Skeletal muscle tissue (tissue), 4 donors: Measurements from ENCODE around the gene BDP1. TPM values are rescaled to one million over a fixed set of nuclear protein-coding genes. Genes with fewer than 3 reads are reported as not detected.
"Not testable (repeated sequence)": the region's sequence is repeated elsewhere in the genome, so short reads cannot be mapped to it uniquely, and the experiment has no call there.

Experiments used
- H3K27ac ChIP-seq: one replicate; pipeline ENCODE4 v1.7.0; 2013; ENCODE audit warnings: mild to moderate bottlenecking, low read depth, low read length, inconsistent platforms
- H3K27me3 ChIP-seq, 3 donors: one replicate each; pipeline ENCODE4 v1.7.0; 2013; ENCODE audit warnings: low read length in 3 of 3; ENCODE audit not compliant: control insufficient read depth in 3 of 3, insufficient read depth in 3 of 3
- H3K36me3 ChIP-seq, 3 donors: one replicate each; pipeline ENCODE4 v1.7.0; 2013; ENCODE audit warnings: low read length in 3 of 3; ENCODE audit not compliant: control insufficient read depth in 3 of 3, insufficient read depth in 3 of 3
- H3K4me1 ChIP-seq, 3 donors: one replicate each; pipeline ENCODE4 v1.7.0; 2013; ENCODE audit warnings: low read length in 3 of 3, mild to moderate bottlenecking in 3 of 3; ENCODE audit not compliant: control insufficient read depth in 3 of 3, insufficient read depth in 3 of 3
- H3K4me3 ChIP-seq, 3 donors: one replicate each; pipeline ENCODE4 v1.7.0; 2013; ENCODE audit warnings: low read length in 3 of 3
- H3K9ac ChIP-seq, 3 donors: one replicate each; pipeline ENCODE4 v1.7.0; 2013; ENCODE audit warnings: low read length in 3 of 3, mild to moderate bottlenecking in 3 of 3, moderate library complexity in 2 of 3, low read depth in 1 of 3
- H3K9me3 ChIP-seq, 3 donors: one replicate each; pipeline ENCODE4 v1.7.0; 2013; ENCODE audit warnings: low read length in 3 of 3; ENCODE audit not compliant: control insufficient read depth in 3 of 3
- total RNA-seq: library from RNA; depleted of rRNA; stranded (reverse); fragments of >200 nt; gene quantifications from one replicate; pipeline ENCODE4 v1.2.3, GENCODE V29; 2014
- donor health status: Osteomylitis.

The BDP1 gene
- total RNA-seq, 1 donor from 2014 or later, result 19.3 TPM

DNA sequence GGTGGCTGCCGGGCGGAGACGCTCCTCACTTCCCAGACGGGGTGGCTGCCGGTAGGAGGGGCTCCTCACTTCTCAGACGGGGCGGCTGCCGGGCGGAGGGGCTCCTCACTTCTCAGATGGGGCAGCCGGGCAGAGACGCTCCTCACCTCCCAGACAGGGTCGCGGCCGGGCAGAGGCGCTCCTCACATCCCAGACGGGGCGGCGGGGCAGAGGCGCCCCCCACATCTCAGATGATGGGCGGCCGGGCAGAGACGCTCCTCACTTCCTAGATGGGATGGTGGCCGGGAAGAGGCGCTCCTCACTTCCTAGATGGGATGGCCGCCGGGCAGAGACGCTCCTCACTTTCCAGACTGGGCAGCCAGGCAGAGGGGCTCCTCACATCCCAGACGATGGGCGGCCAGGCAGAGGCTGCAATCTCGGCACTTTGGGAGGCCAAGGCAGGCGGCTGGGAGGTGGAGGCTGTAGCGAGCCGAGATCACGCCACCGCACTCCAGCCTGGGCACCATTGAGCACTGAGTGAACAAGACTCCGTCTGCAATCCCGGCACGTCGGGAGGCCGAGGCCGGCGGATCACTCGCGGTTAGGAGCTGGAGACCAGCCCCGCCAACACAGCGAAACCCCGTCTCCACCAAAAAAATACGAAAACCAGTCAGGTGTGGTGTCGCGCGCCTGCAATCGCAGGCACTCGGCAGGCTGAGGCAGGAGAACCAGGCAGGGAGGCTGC is 96.7 kb downstream of the BDP1 start:
- not testable (repeated sequence) for H3K4me3 ChIP-seq, H3K27ac ChIP-seq, H3K9me3 ChIP-seq, H3K27me3 ChIP-seq, H3K4me1 ChIP-seq, H3K9ac ChIP-seq
- peaks cover 17 to 33% (median 30%) of the 10 kb centered on the region in 3 donors for H3K36me3 ChIP-seq

DNA sequence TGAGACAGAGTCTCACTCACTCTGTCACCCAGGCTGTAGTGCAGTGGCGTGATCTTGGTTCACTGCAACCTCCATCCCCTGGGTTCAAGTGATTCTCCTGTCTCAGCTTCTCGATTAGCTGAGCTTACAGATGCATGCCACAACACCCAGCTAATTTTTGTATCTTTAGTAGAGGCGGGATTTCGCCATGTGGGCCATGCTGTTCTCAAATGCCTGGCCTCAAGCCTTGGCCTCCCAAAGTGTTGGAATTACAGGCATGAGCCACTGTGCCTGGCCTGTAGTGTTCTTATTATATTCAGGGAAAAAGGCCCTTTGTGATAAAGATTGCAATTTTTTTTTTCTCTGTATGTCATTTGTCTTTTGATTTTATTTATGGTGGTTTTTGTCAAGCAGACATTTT is 107.7 kb downstream of the BDP1 start:
- Histone ChIP-seq H3K9ac (no peak overlapping the region), H3K27ac (no peak overlapping the region), H3K9me3 (no peaks in the 10 kb centered on the region), H3K36me3 (peaks cover 18 to 41% (median 39%) of the 10 kb centered on the region in 3 donors), H3K27me3 (no peaks in the 10 kb centered on the region), H3K4me3 (no peak overlapping the region), H3K4me1 (no peaks in the 10 kb centered on the region)

DNA sequence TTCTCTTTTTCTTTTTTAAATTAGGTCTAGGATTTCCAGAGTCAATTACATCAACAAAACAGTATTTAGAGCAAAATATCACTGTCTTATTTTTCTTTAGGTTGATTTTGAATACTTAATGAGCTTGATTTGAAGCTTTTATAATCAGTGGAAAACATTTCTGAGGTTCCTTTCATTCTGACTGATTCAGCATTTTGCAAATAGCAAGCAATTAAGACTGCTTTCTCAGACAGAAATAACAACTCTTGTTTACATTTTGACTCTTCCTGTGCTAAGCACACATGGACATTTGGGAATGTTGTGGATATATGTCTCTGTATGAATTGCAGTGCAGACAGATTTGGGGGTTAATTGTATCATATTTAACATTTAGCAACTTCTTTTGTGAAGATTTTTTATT is 109.4 kb downstream of the BDP1 start:
- Histone ChIP-seq H3K9me3 (no peaks in the 10 kb centered on the region), H3K9ac (no peak overlapping the region), H3K36me3 (peaks cover 20 to 41% (median 37%) of the 10 kb centered on the region in 3 donors), H3K4me3 (no peak overlapping the region), H3K27me3 (no peaks in the 10 kb centered on the region), H3K27ac (no peak overlapping the region), H3K4me1 (no peaks in the 10 kb centered on the region)

DNA sequence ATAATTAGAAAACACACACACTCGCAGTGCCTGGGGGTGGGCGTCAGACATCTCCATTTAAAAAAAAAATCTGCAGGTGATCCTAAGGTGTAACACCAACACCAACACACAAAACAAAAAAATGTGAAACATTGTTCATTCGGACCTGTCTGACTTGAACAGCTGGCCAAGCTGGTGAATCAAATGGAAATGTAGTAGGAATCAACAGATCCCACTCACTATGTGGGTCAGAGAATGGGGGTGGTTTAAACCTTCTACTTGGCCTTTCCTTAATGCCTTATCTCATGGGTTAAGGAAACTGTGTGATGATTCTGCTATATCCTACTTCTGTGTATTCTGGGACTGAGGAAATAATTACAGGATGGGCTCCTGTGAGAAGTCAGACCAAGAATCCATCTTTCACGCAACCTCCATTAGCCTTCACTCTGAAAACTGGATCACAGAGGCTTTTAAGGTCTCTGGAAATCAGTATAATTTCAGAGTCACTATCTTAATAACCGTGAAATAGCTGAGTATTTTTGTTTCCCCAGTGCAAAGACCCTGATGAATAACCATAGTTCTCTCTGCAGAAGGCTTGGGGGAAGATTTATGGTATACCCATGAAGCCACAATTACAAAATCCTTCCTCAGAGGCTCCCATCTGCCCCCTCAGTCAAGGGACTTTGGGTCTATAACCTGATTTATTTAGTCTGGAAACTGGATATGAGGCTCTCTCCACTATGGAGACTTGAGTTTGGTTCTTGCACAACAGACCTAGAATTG is 114.5 kb downstream of the BDP1 start:
- Histone ChIP-seq H3K9me3 (no peaks in the 10 kb centered on the region), H3K36me3 (peaks cover 9 to 11% (median 10%) of the 10 kb centered on the region in 3 donors), H3K4me3 (no peak overlapping the region), H3K4me1 (no peaks in the 10 kb centered on the region), H3K9ac (no peak overlapping the region), H3K27me3 (no peaks in the 10 kb centered on the region), H3K27ac (no peak overlapping the region)

DNA sequence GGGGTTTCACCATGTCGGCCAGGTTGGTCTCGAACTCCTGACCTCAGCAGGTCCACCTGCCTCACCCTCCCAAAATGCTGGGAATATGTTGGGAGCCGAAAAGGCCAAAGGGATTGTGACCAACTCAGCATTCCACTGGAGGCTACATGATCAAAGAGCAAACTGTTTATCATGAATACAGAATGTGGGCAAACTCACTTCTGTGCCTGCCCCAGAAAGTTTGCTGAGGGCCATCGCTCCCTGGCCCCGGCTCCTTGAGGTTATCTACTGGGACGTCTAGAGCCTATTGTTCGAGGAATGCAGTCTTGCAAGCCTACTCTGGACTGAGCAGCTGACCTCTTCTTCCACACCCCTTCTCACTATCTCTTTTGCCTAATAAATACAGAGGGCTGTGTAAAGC is 116.4 kb downstream of the BDP1 start:
- not testable (repeated sequence) for H3K4me3 ChIP-seq, H3K27me3 ChIP-seq, H3K36me3 ChIP-seq

DNA sequence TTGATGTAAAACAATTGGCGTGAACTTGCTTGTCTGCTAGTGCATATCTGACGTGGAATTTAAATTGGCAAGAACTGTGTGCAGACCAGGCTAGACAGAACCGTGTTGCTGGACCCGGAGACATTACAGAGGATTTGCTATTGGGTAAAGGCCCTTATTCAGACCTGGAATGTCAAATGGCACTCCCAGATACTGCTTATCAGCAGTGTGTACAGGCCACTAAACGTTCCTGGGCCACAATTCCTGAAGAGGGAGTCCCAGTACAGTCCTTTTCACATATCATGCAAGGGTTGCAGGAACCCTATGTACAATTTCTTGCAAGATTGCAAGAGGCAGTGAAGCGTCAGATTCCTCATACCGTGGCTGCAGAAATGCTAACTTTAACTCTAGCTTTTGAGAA is 118.1 kb downstream of the BDP1 start:
- no peaks in the 10 kb centered on the region for H3K9me3 ChIP-seq
- H3K9ac ChIP-seq, result no peak overlapping the region
- no peak overlapping the region for H3K4me3 ChIP-seq
- no peak overlapping the region for H3K27ac ChIP-seq
- H3K27me3 ChIP-seq, result no peaks in the 10 kb centered on the region
- H3K4me1 ChIP-seq, result no peaks in the 10 kb centered on the region
- peaks cover 0 to 3% (median 2%) of the 10 kb centered on the region in 3 donors for H3K36me3 ChIP-seq

More for the DNA sequence above, 116.4 kb downstream of the BDP1 start:
- not testable (repeated sequence) for H3K4me1 ChIP-seq, H3K27ac ChIP-seq, H3K9ac ChIP-seq, H3K9me3 ChIP-seq

DNA sequence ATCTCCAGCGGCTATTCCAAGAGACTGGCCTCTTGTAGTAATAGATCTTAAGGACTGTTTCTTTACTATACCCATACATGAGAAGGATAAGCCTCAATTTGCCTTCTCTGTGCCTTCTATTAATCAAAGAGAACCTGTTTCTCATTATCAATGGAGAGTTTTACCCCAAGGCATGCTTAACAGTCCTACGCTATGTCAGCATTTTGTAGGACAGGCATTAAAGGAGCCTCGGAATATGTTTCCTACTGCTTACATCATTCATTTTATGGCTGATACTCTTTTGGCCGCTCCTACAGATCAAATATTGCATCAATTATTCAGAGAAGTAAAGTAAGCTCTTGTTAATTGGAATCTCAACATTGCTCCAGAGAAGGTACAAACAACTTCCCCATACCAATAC is 120.1 kb downstream of the BDP1 start:
- not testable (repeated sequence) for H3K9ac ChIP-seq, H3K9me3 ChIP-seq, H3K36me3 ChIP-seq, H3K4me3 ChIP-seq, H3K27ac ChIP-seq, H3K27me3 ChIP-seq, H3K4me1 ChIP-seq

DNA sequence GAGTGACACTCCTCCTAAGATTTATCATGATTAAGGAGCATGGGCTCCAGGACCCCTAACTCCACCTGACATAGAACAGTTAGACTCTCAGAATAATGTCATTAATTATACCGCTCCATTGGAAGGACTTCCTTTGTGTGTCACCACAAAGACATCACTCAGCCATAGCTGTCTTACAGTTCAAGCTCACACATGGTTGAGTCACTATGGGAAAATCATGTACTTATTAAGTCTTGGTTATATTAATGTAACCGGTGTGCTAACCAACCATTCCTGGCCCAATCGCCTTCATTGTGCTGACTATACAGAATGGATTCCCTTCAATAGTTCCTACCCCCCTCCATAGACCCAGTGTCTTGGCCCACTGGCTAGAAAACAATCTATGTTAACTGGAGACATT is 120.8 kb downstream of the BDP1 start:
- Histone ChIP-seq H3K4me1 (no peaks in the 10 kb centered on the region), H3K27ac (no peak overlapping the region), H3K4me3 (no peak overlapping the region), H3K9me3 (no peaks in the 10 kb centered on the region), H3K36me3 (peaks cover 0 to 3% (median 2%) of the 10 kb centered on the region in 3 donors), H3K27me3 (no peaks in the 10 kb centered on the region), H3K9ac (no peak overlapping the region)

DNA sequence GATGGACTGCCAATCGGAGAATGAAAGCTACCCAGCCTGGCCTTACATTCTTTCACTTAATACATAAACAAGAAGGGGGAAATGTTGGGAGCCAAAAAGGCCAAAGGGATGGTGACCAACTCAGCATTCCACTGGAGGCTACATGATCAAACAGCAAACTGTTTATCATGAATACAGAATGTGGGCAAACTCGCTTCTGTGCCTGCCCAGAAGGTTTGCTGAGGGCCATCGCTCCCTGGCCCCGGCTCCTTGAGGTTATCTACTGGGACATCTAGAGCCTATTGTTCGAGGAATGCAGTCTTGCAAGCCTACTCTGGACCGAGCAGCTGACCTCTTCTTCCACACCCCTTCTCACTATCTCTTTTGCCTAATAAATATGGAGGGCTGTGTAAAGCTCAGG is 122.4 kb downstream of the BDP1 start:
- not testable (repeated sequence) for H3K9me3 ChIP-seq, H3K4me3 ChIP-seq, H3K27ac ChIP-seq, H3K36me3 ChIP-seq, H3K4me1 ChIP-seq, H3K9ac ChIP-seq, H3K27me3 ChIP-seq

DNA sequence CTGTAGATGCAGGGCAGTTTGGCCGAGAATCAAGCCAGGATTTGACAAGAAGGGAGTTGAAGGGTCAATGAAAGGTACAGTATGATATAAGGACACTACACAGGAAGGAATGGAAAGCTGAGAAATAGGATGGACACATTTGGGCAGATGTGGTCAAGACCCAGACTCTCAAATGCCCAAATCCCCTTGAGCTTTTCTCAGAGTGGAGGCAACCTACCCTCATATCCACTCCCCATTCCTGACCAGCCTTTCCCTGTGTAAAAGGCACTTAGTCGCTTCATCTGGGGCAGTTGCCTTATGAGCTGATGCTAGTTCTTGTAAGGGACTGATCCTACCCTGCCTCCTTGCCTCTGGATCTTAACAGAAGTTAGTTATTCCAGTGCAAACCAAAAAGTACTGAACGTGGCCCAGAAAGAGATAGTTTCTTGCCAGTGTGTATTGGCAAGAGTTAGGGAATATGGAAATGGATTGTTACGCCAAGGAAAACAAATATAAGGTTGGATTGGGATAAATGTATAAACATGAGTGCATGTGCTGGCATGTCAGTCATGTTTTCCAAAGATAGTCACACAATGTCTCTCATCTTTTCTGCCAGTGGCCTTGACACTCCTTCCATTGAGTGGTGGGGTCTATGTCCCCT is 127.6 kb downstream of the BDP1 start:
- H3K27ac ChIP-seq, result no peak overlapping the region
- no peaks in the 10 kb centered on the region for H3K27me3 ChIP-seq
- H3K4me1 ChIP-seq, result peaks cover 4 to 9% (median 6%) of the 10 kb centered on the region in 3 donors
- H3K36me3 ChIP-seq, result peaks cover 0 to 3% (median 0%) of the 10 kb centered on the region in 3 donors
- H3K9me3 ChIP-seq, result no peaks in the 10 kb centered on the region
- no peak overlapping the region for H3K9ac ChIP-seq
- no peak overlapping the region for H3K4me3 ChIP-seq
